Endothelial cell of umbilical vein (primary cell): ENCODE measurements around the gene KRT76.

ENCODE experiments used
- EZH2 ChIP-seq: IDR thresholded peaks from 2 replicates; pipeline ENCODE4 v1.6.1; 2012; ENCODE audit warnings: borderline replicate concordance, low read depth, mild to moderate bottlenecking, moderate library complexity, low read length, inconsistent platforms; ENCODE audit not compliant: severe bottlenecking
- POLR2A ChIP-seq: IDR thresholded peaks from 2 replicates; pipeline ENCODE4 v1.6.1; 2012; ENCODE audit warnings: low read depth, mild to moderate bottlenecking, control low read depth, low read length
- POLR2AphosphoS5 ChIP-seq: IDR thresholded peaks from 2 replicates; pipeline ENCODE4 v1.6.1; 2012; ENCODE audit warnings: low read depth, mild to moderate bottlenecking, control low read depth, low read length, moderate library complexity; ENCODE audit not compliant: insufficient read depth
- TF ChIP-seq, protein P1 (sequence below): IDR thresholded peaks from 2 replicates; pipeline ENCODE4 v1.6.1; 2011; ENCODE audit not compliant: insufficient read depth, insufficient read length
- TF ChIP-seq, protein P2 (sequence below), 2 donors: IDR thresholded peaks; 1 replicate in 1 of 2; 2 replicates in 1 of 2; pipeline ENCODE4 v1.5.1; 2011; ENCODE audit warnings: low read length in 2 of 2, mild to moderate bottlenecking in 2 of 2, moderate library complexity in 2 of 2, control low read depth in 1 of 2, inconsistent platforms in 1 of 2, low read depth in 1 of 2; ENCODE audit not compliant: insufficient read depth in 1 of 2; ENCODE audit errors: extremely low read depth in 1 of 2

DNA sequence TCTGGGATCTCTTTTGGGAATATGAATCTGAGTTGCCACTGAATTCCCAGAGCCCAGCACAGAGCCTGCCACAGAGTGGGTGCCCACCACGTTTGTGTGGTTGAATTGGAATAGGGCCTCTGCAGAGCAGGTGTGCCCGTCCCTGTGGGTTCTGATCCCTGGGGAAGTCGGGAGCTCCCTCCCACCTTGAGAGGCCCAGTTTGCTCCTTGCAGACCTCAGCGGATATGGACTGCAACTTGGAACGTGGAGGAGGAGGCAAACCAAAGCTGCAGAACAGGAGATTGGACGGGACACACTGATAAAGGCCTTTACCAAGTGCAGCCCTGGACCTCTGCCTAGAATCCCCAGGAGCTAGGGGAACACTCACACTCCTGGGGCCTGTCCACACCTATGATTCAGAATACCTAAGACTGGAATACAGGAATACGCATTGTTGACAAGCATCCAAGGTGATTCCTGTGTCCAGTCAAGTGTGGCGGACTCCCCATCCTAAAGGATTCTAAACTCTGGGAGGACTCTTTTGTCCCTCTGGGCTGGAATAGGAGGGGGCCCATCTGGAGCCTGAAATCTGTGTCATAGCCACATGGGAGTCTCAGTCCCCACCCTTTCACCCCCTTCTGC is 2.4 kb downstream of the KRT76 start:
- TF ChIP-seq, protein P1, sequence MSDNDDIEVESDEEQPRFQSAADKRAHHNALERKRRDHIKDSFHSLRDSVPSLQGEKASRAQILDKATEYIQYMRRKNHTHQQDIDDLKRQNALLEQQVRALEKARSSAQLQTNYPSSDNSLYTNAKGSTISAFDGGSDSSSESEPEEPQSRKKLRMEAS, result no peak
- TF ChIP-seq, protein P2, sequence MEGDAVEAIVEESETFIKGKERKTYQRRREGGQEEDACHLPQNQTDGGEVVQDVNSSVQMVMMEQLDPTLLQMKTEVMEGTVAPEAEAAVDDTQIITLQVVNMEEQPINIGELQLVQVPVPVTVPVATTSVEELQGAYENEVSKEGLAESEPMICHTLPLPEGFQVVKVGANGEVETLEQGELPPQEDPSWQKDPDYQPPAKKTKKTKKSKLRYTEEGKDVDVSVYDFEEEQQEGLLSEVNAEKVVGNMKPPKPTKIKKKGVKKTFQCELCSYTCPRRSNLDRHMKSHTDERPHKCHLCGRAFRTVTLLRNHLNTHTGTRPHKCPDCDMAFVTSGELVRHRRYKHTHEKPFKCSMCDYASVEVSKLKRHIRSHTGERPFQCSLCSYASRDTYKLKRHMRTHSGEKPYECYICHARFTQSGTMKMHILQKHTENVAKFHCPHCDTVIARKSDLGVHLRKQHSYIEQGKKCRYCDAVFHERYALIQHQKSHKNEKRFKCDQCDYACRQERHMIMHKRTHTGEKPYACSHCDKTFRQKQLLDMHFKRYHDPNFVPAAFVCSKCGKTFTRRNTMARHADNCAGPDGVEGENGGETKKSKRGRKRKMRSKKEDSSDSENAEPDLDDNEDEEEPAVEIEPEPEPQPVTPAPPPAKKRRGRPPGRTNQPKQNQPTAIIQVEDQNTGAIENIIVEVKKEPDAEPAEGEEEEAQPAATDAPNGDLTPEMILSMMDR (IDR thresholded peaks at IDR 0.05; ENCODE audit: extremely low read depth in 1 of 2, insufficient read depth in 1 of 2, low read depth in 1 of 2, low read length in 2 of 2), result no peak
- no peak for TF ChIP-seq POLR2A
- TF ChIP-seq POLR2AphosphoS5, result no peak
- TF ChIP-seq EZH2, result no peak
